NCI-H82 treated with DMSO at 0.1 percent for 48 hours (cell line): ENCODE results near the gene SUCLG2.
"Not testable (repeated sequence)": the region's sequence is repeated elsewhere in the genome, so short reads cannot be mapped to it uniquely, and the experiment has no call there.

Source experiments
- DNase-seq: peaks from one replicate; lab custom pipeline; 2025; ENCODE audit not compliant: unreplicated experiment; lab: John Stamatoyannopoulos, UW

Gene SUCLG2

DNA sequence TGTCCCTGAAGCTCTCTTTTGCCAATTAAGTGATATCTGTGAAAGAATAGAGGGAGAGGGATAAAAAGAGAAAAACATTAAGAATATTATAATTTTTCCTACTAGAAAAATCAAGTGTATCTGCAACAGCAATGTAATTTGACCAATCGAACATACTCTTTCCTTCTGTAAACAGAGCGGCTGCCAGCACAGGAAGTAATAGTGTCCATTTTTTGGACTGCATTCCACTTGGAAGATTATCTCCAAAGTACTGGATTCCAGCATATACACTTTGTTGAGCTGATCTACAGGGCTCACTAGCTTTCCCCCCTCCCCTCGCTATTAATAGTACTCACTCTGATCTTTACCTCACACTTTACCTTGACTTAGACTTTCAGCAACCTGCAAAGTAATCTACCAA, 90.4 kb downstream of the SUCLG2 start:
- DNase-seq, result no peak

DNA sequence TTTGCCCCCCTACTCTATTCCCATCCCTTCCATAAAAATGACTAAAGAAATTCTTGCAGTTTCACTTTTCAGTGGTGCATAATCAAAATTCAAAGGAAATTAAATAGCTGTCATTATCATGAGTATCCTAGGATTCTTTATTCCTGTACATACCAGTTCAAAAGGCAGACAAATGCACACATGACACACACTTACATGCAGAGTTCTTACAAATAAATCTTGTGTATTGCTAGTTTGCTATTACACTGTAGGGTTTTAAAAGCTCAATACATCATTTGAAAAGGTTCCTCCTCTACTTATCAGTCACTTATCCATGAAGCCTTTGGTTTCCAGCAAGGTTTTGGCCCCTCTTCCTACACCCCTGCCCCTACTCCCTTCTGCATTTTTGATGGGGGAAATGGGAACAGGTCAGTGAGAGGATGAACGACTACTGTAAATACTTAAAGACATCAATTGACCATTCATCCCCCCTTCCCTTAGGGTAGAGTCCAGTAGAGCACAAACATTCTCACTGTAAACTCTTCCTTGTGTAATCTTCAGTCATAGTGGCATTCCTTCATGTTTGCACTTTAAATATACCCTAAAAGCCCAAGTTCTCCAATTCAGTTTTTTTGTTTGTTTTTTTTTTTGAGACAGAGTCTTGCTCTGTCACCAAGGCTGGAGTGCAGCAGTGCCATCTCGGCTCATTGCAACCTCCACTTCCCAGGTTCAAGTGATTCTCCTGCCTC, 92.6 kb downstream of the SUCLG2 start:
- DNase-seq, result no peak

DNA sequence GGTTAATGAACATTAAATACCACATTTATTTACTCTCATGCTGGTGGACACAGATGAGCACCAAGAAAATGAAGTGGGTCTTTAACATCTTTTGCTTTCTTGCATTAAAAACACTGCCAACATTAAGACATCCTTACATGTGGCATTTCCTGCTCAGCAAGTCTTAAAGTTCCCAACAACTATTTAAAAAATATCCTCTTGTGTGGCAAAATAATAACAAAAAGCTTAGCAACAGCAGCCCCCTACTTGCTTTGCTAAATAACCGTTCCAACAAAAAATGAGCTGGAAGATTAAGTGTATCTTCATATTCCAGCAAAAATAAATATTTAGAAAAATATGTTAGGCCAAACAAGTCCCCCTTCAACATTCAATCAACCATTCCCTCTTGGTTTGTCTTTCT, 93.1 kb downstream of the SUCLG2 start:
- no peak for DNase-seq

DNA sequence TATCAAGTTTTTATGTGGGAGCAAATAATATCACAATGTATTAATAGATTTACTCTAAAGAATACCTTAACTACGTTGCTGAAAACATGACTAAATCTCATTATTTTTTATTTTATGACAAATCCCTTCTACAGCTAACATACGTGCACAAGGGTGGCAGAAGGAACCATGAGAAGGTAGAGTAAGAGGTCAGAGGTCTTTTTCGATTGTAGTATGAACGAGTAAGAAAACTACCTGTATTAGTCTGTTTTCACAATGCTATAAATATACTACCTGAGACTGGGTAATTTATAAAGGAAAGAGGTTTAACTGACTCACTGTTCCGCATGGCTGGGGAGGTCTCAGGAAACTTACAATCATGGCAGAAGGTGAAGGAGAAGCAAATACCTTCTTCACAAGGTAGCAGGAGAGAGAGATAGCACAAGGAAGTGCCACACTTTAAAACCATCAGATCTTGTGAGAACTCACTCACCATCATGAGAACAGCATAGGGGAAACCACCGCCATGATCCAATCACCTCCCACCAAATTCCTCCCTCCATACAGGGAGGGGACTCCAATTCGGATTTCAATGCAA, 95.3 kb downstream of the SUCLG2 start:
- no peak for DNase-seq

- DNase-seq, result no peak
Observed at GRCh38 chr3:67558426-67558825, 96.0 kb downstream of the SUCLG2 start.

DNA sequence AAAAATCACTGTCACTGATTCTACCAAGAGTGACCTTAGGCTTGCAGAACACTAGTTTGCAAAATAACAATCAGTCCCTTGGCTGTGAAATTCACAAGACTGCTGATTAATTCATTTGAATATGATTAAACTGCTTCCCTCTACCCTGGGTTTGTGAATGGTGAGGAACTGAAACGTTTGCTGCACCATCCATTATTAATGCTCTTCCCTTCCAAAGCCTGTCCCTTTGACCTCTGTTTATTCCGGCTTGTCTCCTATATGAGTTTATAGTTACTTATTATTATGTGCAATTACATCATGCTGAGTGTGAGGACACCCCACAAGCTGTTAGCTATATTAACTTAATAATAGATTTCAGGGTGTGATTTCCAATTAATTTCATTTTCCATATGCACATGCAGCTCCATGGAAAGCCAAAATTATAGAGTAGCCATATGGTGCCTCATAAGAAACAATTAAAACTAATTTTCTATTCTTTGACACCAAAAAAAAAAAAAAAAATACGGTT, 96.5 kb downstream of the SUCLG2 start:
- DNase-seq, result no peak

DNA sequence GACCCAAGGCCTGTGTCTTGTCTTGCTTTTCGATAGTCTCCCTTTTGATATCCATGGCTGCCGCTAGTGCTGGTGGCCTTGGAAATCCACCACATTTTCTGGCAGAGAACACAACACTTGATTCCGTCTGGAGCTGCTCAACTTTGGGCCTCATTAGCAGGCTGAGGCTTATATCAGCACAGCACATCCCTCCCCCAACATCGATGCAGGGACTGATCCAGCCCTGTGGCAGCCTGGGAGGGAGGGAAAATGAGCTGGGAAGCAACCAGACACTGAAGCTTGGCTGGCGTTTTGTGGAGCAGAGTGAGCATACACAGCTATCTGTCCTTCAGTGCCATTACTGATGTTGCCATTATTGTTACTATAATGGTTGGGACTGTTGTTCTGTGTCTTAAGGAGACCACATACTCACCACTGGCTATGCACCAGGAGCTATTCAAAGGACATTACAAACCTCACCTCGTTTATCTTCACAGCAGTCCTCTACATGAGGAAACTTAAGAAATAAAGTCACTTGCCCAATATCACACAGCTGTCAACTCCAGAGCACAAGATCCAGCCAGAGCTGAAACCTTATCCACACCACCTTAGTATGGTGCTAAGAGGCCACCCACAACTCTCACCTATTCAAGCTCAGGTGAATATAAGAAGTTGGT, 102.9 kb downstream of the SUCLG2 start:
- peak; percentile 70 for DNase-seq

DNA sequence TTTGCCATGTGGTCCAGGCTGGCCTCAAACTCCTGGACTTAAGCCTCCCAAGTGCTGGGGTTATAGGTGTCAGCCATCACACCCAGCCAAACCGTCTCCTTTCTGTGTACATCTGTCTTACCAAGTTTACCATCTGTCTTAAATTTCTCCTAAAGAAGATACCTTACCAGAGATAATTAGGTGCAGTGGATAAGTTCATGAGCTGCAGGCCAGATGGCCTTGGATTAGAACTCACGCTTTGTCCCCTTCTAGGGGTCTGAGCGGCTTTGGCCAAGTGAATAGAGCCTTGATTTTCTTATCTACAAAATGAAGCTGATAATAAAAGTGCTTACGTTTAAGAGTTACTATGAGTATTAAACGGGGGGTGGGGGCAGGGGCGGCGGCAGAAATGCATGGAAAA, 103.9 kb downstream of the SUCLG2 start:
- DNase-seq, result peak; percentile 93

- not testable (repeated sequence) for DNase-seq
Observed at GRCh38 chr3:67542502-67543250, 111.7 kb downstream of the SUCLG2 start.

- DNase-seq, result no peak
Observed at GRCh38 chr3:67540198-67540894, 114.1 kb downstream of the SUCLG2 start.

GRCh38 chr3:67537203-67537602, 117.2 kb downstream of the SUCLG2 start:
- not testable (repeated sequence) for DNase-seq

DNA sequence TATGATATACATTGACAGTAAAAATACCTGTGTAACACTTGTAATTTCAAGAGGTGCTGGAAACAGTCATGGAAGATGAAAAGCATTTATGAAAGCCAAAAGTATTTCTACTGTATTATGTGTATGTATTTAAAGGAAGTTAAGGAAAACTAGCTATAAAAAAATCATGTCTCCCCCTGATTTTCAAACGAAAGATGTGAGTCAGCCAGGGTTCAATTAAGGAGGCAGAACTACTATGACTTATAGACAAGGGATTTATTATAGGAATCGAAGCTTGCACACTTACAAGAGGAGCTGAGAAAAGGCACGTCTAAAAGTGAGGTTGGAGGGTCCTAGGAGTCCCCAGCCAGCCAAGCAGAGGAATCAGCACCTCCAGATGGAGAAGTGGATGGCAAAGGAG, 119.4 kb downstream of the SUCLG2 start:
- no peak for DNase-seq

- DNase-seq, result no peak
Observed at GRCh38 chr3:67534594-67534993, 119.8 kb downstream of the SUCLG2 start.

DNA sequence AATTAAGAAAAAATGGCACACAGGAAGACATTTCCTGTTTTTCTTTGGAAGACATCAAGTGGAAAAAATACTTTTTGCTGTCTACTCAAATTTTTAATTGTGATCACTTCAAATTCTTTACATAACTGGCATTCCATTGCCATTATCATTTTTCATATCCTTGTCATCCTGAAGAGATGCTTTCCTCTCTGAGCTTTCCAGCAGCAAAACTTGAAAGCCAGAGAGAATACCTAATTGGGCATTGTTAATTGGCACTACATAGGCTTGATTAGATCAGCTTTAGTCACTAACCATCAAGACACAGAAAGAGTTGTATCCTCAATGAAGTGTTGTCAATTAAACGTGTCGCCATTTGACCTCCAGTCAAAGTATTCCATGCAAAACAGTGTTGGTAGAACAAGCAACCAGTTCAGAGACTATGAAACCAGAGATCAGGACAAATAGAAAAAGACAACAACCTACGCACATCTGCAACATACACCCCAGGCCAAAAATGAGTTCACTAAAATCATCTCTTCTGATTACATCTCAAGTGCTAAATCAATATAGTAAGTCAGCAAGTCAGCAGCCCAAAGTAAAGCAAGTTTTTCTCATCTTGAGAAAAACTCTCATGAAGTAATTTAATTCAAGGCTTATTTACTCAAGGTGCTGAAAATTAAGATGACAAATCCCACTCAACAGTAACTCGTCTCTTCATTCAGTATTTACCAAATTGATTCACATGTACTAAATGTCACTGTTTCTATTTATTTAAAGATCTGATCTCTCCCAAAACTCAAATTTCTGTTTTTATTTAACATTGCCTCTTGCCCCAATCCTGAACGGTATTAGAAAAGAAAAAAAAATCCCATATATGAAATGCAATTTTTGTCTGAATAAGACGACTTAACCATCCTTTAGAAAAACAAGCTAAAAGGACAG, 123.0 kb downstream of the SUCLG2 start:
- no peak for DNase-seq

DNA sequence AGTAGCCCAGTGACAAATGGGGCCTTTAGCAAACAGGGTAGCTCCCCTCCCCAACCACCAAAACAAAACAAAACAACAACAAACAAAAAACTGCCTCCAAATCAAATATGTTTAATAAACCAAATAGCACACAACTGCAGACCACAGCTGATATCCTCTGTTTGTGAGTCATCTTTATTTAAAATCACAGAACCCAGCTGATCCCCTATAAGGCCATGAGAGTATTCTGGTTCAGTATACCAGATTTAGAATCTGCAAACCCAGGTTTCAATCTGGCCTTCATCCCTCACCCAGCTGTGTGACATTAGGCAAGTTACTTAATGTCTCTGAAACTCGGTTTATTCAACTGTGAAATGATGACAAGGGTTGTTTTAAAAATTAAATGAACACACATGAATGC, 124.5 kb downstream of the SUCLG2 start:
- no peak for DNase-seq

DNA sequence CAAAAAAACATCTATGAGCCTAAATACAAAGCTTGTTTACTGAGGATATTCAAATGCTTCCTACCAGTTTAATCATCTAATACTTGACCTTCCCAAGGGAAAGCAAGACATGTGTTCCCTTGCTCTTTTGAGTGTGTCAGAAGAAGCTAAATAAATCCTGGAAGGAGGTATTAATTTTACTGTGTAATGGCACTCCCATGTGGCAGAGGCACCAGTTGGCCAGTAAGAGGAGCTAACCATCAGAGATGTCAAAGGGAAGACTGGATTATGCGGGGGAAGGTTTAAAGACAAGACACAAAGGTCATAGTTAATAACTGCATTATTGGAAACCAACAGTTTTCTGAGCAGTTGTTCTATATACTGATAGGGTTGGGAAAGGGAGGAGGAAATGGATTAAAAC, 125.1 kb downstream of the SUCLG2 start:
- DNase-seq, result peak; percentile 14

DNA sequence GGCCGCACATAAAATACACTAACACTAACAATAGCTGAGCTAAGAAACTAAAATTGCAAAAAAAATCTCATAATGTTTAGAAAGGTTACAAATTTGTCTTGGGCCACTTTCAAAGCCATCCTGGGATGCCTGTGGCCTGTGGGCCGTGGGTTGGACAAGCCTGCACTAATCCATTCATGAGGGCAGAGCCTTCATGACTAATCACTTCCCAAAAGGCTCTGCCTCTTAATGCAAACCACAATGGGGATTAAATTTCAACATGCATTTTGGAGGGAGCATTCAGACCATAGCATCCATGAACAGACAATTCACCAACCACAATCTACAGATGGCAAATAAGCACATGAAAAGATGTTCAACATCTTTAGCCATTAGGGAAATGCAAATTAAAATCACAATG, 128.2 kb downstream of the SUCLG2 start:
- DNase-seq, result no peak

DNA sequence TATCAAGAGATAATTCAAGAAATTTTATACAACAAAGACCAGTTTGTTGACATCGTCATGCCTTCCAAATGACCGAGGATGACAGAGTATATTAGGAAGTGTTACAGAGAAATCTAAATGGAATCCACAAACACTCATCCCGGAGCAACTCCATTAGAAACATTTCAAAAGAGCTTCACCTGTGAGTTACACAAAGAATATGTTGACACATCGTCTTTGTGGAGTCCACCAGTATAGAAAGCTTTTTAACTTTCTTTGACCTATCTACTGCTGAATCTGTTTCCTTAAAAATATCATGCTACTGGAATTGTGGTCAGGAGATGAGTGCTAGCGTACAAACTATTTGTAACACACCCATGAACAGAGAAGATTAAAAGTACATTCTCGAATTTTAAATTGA, 130.4 kb downstream of the SUCLG2 start:
- no peak for DNase-seq

GRCh38 chr3:67522081-67522480, 132.3 kb downstream of the SUCLG2 start:
- no peak for DNase-seq
